Hepatocyte (in vitro differentiated cells): ENCODE results near the gene NRG3. TPM values are rescaled to one million over a fixed set of nuclear protein-coding genes. Genes with fewer than 3 reads are reported as not detected.

Experiments used
- DNase-seq: peaks from one replicate; pipeline ENCODE4 v3.0.0-alpha.2; 2016; ENCODE audit warnings: low spot score
- H2AFZ ChIP-seq: fragments of 200-600 bp; sonication (generic); 2 replicates; pipeline ENCODE4 v1.6.0; 2016; ENCODE audit warnings: antibody characterized with exemption, mild to moderate bottlenecking
- H3K27ac ChIP-seq: fragments of 200-600 bp; sonication (generic); 2 replicates; pipeline ENCODE4 v1.5.1; 2016; ENCODE audit warnings: mild to moderate bottlenecking
- H3K27me3 ChIP-seq: fragments of 200-600 bp; sonication (generic); 2 replicates; pipeline ENCODE4 v1.6.1; 2016
- H3K36me3 ChIP-seq: fragments of 200-600 bp; sonication (generic); replicated peaks from 2 replicates; pipeline ENCODE4 v1.5.1; 2016; ENCODE audit warnings: low read depth; ENCODE audit not compliant: insufficient read depth
- H3K4me1 ChIP-seq: fragments of 200-600 bp; sonication (generic); 2 replicates; pipeline ENCODE4 v1.5.1; 2016; ENCODE audit warnings: mild to moderate bottlenecking, moderate library complexity; ENCODE audit not compliant: insufficient read depth
- H3K4me2 ChIP-seq: fragments of 200-600 bp; sonication (generic); 2 replicates; pipeline ENCODE4 v1.6.0; 2016
- H3K4me3 ChIP-seq: fragments of 200-600 bp; sonication (generic); 2 replicates; pipeline ENCODE4 v1.5.1; 2016; ENCODE audit warnings: mild to moderate bottlenecking
- H3K79me2 ChIP-seq: fragments of 200-600 bp; sonication (generic); 2 replicates; pipeline ENCODE4 v1.6.0; 2017; ENCODE audit warnings: mild to moderate bottlenecking
- H3K9me2 ChIP-seq: fragments of 200-600 bp; sonication (generic); replicated peaks from 2 replicates; pipeline ENCODE4 v1.6.0; 2017; ENCODE audit warnings: mild to moderate bottlenecking; ENCODE audit not compliant: insufficient read depth
- H3K9me3 ChIP-seq: fragments of 200-600 bp; sonication (generic); 2 replicates; pipeline ENCODE4 v1.5.1; 2016; ENCODE audit warnings: low read depth, mild to moderate bottlenecking
- H4K20me1 ChIP-seq: fragments of 200-600 bp; sonication (generic); 2 replicates; pipeline ENCODE4 v1.6.0; 2016; ENCODE audit warnings: mild to moderate bottlenecking; ENCODE audit not compliant: insufficient read depth, poor library complexity, severe bottlenecking
- EZH2 ChIP-seq: fragments of 200-600 bp; sonication (generic); IDR thresholded peaks from 2 replicates; pipeline ENCODE4 v1.6.1; 2016; ENCODE audit warnings: antibody characterized with exemption, mild to moderate bottlenecking, borderline replicate concordance
- EZH2phosphoT487 ChIP-seq: fragments of 200-600 bp; sonication (generic); IDR thresholded peaks from one replicate; pipeline ENCODE4 v1.6.1; 2018; ENCODE audit warnings: antibody characterized with exemption, mild to moderate bottlenecking, low read depth, moderate library complexity; ENCODE audit not compliant: unreplicated experiment, severe bottlenecking
- WGBS: methylation state at CpG from one replicate; pipeline ENCODE4 v1.1.6; 2016; ENCODE audit warnings: low lambda C conversion rate; ENCODE audit errors: missing lambda C conversion rate; 5-methylcytosine and 5-hydroxymethylcytosine counted together
- polyA plus RNA-seq: library from polyadenylated mRNA; unstranded; fragments of >200 nt; fragmentation: Nextera tagmentation; extraction: Ambion mirVana; gene quantifications from 2 replicates; pipeline ENCODE4 v1.2.1, GENCODE V29; 2016
- total RNA-seq: library from RNA; depleted of rRNA; stranded (reverse); fragments of >200 nt; gene quantifications from 2 replicates; pipeline ENCODE4 v1.2.3, GENCODE V29; 2014
- TF ChIP-seq, protein P1 (sequence below): fragments of 200-600 bp; sonication (generic); IDR thresholded peaks from 2 replicates; pipeline ENCODE4 v1.5.1; 2016; ENCODE audit warnings: antibody characterized with exemption, mild to moderate bottlenecking; ENCODE audit not compliant: poor library complexity

NRG3 gene
- total and polyA plus RNA-seq, 2 experiments from 2014 or later = 0.57 to 2.0 TPM

DNA sequence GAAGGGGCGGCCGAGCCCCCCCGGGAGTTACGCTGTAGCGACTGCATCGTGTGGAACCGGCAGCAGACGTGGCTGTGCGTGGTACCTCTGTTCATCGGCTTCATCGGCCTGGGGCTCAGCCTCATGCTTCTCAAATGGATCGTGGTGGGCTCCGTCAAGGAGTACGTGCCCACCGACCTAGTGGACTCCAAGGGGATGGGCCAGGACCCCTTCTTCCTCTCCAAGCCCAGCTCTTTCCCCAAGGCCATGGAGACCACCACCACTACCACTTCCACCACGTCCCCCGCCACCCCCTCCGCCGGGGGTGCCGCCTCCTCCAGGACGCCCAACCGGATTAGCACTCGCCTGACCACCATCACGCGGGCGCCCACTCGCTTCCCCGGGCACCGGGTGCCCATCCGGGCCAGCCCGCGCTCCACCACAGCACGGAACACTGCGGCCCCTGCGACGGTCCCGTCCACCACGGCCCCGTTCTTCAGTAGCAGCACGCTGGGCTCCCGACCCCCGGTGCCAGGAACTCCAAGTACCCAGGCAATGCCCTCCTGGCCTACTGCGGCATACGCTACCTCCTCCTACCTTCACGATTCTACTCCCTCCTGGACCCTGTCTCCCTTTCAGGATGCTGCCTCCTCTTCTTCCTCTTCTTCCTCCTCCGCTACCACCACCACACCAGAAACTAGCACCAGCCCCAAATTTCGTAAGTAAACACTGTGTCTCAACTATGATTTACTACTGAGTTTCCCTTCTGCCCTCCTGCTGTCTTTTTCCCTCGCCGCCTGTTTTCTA, 666 bp downstream of the NRG3 start:
- no peaks in the 10 kb centered on the region for H3K9me3 ChIP-seq
- H3K4me1 ChIP-seq = peaks cover 11% of the 10 kb centered on the region
- DNase-seq = peak; percentile 5
- H3K27me3 ChIP-seq = peaks cover 88% of the 10 kb centered on the region
- H3K4me3 ChIP-seq = no peak overlapping the region
- H3K9me2 ChIP-seq = no peaks in the 10 kb centered on the region
- H3K79me2 ChIP-seq = no peaks in the 10 kb centered on the region
- H4K20me1 ChIP-seq = no peaks in the 10 kb centered on the region
- H3K27ac ChIP-seq = no peak overlapping the region
- TF ChIP-seq EZH2phosphoT487 (no peak), EZH2 (peak; percentile 59)
- H3K36me3 ChIP-seq = no peaks in the 10 kb centered on the region
- WGBS = 2% methylated on average over 26 of the region's 49 CpGs
- peak overlapping the region; percentile 94 for H3K4me2 ChIP-seq
- no peak overlapping the region for H2AFZ ChIP-seq

DNA sequence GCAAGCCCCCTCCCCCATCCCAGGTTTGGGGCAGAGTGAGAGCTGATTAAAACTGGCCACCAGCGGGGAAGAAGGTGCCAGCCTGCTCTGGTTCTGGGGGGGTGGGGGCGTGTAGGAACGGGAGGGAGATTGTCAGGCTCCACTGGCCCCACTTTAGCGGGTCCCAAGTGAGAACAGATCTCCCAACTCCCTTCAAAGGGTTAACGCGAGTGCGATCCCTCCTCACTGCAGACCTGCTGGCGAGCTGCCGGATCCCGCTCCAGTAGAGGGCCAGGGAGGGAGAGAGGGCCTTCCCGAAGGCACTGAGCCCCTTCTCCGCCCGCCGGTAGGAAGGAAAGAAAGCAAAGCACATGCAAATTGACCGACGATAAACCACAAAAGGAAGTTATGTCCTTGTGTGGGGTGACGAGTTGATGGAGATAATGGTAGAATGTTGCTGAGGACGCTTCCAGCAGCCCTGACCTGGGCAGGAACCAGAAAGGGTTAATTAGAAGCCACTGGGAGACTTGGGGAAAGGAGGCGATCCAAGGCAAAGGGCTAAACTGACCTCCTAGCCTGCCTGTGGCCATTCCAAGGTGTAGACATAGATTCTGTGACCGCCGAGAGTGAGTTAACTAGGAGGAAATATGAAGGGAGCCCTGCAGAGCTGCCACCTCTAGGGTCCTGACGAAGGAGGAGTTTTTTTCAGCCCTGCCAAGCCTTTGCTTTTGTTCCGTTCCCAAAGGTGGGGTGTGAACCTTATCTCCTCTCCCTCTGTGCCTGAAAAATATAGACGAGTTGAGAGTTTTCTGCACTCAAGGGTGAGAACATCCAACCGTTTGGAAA, 1.5 kb downstream of the NRG3 start:
- H3K4me2 ChIP-seq = peak overlapping the region; percentile 94
- TF ChIP-seq EZH2phosphoT487 (no peak), EZH2 (peak; percentile 10)
- TF ChIP-seq, protein P1, sequence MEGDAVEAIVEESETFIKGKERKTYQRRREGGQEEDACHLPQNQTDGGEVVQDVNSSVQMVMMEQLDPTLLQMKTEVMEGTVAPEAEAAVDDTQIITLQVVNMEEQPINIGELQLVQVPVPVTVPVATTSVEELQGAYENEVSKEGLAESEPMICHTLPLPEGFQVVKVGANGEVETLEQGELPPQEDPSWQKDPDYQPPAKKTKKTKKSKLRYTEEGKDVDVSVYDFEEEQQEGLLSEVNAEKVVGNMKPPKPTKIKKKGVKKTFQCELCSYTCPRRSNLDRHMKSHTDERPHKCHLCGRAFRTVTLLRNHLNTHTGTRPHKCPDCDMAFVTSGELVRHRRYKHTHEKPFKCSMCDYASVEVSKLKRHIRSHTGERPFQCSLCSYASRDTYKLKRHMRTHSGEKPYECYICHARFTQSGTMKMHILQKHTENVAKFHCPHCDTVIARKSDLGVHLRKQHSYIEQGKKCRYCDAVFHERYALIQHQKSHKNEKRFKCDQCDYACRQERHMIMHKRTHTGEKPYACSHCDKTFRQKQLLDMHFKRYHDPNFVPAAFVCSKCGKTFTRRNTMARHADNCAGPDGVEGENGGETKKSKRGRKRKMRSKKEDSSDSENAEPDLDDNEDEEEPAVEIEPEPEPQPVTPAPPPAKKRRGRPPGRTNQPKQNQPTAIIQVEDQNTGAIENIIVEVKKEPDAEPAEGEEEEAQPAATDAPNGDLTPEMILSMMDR = no peak
- 3% methylated on average over 24 of the region's 25 CpGs for WGBS

DNA sequence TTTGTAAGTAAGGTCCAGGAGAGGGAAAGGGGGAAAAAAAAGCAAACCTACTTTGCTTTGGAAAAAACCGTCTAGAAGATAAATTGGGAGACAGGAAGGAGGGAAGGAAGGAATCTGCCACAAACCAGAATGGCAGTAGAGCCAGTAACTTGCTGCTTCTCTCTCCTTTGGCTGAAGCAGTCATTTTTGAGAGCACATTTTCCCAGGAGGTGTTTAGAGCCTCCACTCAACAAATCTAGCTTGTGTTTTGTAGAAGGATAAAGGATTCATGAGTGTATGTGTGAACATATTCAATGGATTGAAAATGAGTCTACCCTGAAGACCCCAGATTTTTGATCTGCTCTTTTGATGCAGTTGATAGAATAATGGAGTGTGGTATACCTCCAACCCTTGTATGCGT, 2.6 kb downstream of the NRG3 start:
- Histone ChIP-seq H2AFZ (no peak overlapping the region), H3K4me3 (no peak overlapping the region), H3K79me2 (no peaks in the 10 kb centered on the region), H3K36me3 (no peaks in the 10 kb centered on the region), H3K27me3 (peaks cover 71% of the 10 kb centered on the region), H3K4me2 (no peak overlapping the region), H3K4me1 (peaks cover 11% of the 10 kb centered on the region), H3K9me2 (no peaks in the 10 kb centered on the region), H3K27ac (no peak overlapping the region), H4K20me1 (no peaks in the 10 kb centered on the region), H3K9me3 (no peaks in the 10 kb centered on the region)
- 67% methylated on average over 2 of the region's 2 CpGs for WGBS
- TF ChIP-seq, protein P1 = no peak
- TF ChIP-seq EZH2 = no peak
- no peak for TF ChIP-seq EZH2phosphoT487
- DNase-seq = no peak

More for the DNA sequence above, 1.5 kb downstream of the NRG3 start:
- H3K79me2 ChIP-seq = no peaks in the 10 kb centered on the region
- H3K9me2 ChIP-seq = no peaks in the 10 kb centered on the region
- H3K27me3 ChIP-seq = peaks cover 83% of the 10 kb centered on the region
- H4K20me1 ChIP-seq = no peaks in the 10 kb centered on the region
- peaks cover 11% of the 10 kb centered on the region for H3K4me1 ChIP-seq
- H3K4me3 ChIP-seq = no peak overlapping the region
- no peaks in the 10 kb centered on the region for H3K36me3 ChIP-seq
- H3K9me3 ChIP-seq = no peaks in the 10 kb centered on the region
- no peak overlapping the region for H2AFZ ChIP-seq
- peak; percentile 26 for DNase-seq
- no peak overlapping the region for H3K27ac ChIP-seq

DNA sequence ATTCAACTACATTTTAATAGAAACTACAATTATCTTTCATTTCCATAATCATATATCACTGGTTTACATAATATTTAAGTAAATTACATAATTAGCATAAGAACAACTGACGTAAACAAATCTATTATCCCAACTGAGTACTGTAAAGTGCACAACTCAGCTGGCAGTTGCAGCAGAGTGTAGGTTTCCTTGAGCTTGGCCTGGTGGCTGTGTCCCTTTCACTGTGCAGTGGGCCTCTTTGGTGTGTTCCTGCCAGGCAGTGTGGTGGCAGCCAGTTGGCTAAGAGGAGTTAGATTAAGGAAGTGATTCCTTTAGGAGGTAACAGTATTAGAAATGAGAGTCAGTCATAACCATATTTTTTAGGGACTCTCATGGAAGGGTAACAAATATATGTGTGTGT, 7.0 kb downstream of the NRG3 start:
- Histone ChIP-seq H3K36me3 (no peaks in the 10 kb centered on the region), H3K4me3 (no peak overlapping the region)

More for the DNA sequence above, 7.0 kb downstream of the NRG3 start:
- 85% methylated on average over 1 of the region's 1 CpG for WGBS
- H3K4me2 ChIP-seq = no peak overlapping the region
- H2AFZ ChIP-seq = no peak overlapping the region
- TF ChIP-seq EZH2 (no peak), EZH2phosphoT487 (no peak)
- TF ChIP-seq, protein P1 = no peak
- no peak for DNase-seq
- H3K27me3 ChIP-seq = peaks cover 37% of the 10 kb centered on the region
- no peaks in the 10 kb centered on the region for H3K9me2 ChIP-seq
- no peaks in the 10 kb centered on the region for H4K20me1 ChIP-seq
- no peaks in the 10 kb centered on the region for H3K4me1 ChIP-seq
- H3K79me2 ChIP-seq = no peaks in the 10 kb centered on the region
- no peaks in the 10 kb centered on the region for H3K9me3 ChIP-seq
- H3K27ac ChIP-seq = no peak overlapping the region
